Endodermal cell (in vitro differentiated cells): ENCODE results near the gene AHDC1. TPM values are rescaled to one million over a fixed set of nuclear protein-coding genes. Genes with fewer than 3 reads are reported as not detected.

ENCODE experiments used
- DNase-seq: peaks from one replicate; pipeline ENCODE4 v3.0.0-alpha.2; 2017
- H3K27ac ChIP-seq: 2 replicates; pipeline ENCODE4 v1.5.1; 2013; ENCODE audit warnings: mild to moderate bottlenecking, low read depth, low read length, moderate library complexity
- H3K27me3 ChIP-seq: 2 replicates; pipeline ENCODE4 v1.6.1; 2013; ENCODE audit warnings: mild to moderate bottlenecking, low read length, moderate library complexity; ENCODE audit not compliant: insufficient read depth, control insufficient read depth, poor library complexity, severe bottlenecking
- H3K36me3 ChIP-seq: 2 replicates; pipeline ENCODE4 v1.7.0; 2013; ENCODE audit warnings: mild to moderate bottlenecking, low read length, moderate library complexity; ENCODE audit not compliant: control insufficient read depth, insufficient read depth
- H3K4me1 ChIP-seq: one replicate; pipeline ENCODE4 v1.7.0; 2013; ENCODE audit warnings: low read length; ENCODE audit not compliant: control insufficient read depth, insufficient read depth
- H3K4me3 ChIP-seq: 2 replicates; pipeline ENCODE4 v1.5.1; 2013; ENCODE audit warnings: mild to moderate bottlenecking, low read length, moderate library complexity
- H3K9ac ChIP-seq: 2 replicates; pipeline ENCODE4 v1.6.1; 2013; ENCODE audit warnings: mild to moderate bottlenecking, low read length, moderate library complexity; ENCODE audit not compliant: poor library complexity, severe bottlenecking; ENCODE audit errors: extremely low read depth
- H3K9me3 ChIP-seq: 2 replicates; pipeline ENCODE4 v1.6.1; 2013; ENCODE audit warnings: mild to moderate bottlenecking, low read length, moderate library complexity; ENCODE audit not compliant: control insufficient read depth
- H3K27ac Mint-ChIP-seq: 2 replicates; pipeline ENCODE4 v1.8.0; 2020; ENCODE audit warnings: mixed read lengths
- H3K27me3 Mint-ChIP-seq: 2 replicates; pipeline ENCODE4 v1.8.0; 2021; ENCODE audit warnings: mild to moderate bottlenecking, mixed read lengths; ENCODE audit not compliant: insufficient read depth
- H3K36me3 Mint-ChIP-seq: 2 replicates; pipeline ENCODE4 v1.8.0; 2020; ENCODE audit warnings: low read depth, mixed read lengths
- H3K4me1 Mint-ChIP-seq: 2 replicates; pipeline ENCODE4 v1.8.0; 2020; ENCODE audit warnings: mixed read lengths
- H3K4me3 Mint-ChIP-seq: 2 replicates; pipeline ENCODE4 v1.8.0; 2020; ENCODE audit warnings: mild to moderate bottlenecking, moderate library complexity, mixed read lengths
- H3K9me3 Mint-ChIP-seq: 2 replicates; pipeline ENCODE4 v1.8.0; 2020; ENCODE audit warnings: mild to moderate bottlenecking, mixed read lengths
- WGBS, 2 experiments: methylation state at CpG; one replicate each; pipeline versions ENCODE4 v1.1.5 to v1.1.7; 2013; ENCODE audit warnings: missing lambda C conversion rate in 2 of 2, mixed read lengths in 1 of 2; ENCODE audit not compliant: insufficient coverage in 1 of 2, insufficient read length in 1 of 2; 5-methylcytosine and 5-hydroxymethylcytosine counted together
- total RNA-seq, 2 donors: library from RNA; stranded (reverse); fragmentation: NEBNext Ultra II Directional in 1 of 2; extraction: Animal tissue kit (Norgen Biotek cat#: 25700) in 1 of 2; gene quantifications; 2 replicates in 1 of 2; 3 replicates in 1 of 2; pipeline ENCODE4 v1.2.1, GENCODE V29; 2021
- TF ChIP-seq, protein P1 (sequence below): fragments of 200-600 bp; sonication (generic); conservative IDR thresholded peaks from 2 replicates; pipeline ENCODE4 v1.5.0; 2021; ENCODE audit warnings: antibody characterized with exemption, mild to moderate bottlenecking

AHDC1 gene
- total RNA-seq, 2 donors from 2014 or later, result 39.3 to 41.2 TPM

DNA sequence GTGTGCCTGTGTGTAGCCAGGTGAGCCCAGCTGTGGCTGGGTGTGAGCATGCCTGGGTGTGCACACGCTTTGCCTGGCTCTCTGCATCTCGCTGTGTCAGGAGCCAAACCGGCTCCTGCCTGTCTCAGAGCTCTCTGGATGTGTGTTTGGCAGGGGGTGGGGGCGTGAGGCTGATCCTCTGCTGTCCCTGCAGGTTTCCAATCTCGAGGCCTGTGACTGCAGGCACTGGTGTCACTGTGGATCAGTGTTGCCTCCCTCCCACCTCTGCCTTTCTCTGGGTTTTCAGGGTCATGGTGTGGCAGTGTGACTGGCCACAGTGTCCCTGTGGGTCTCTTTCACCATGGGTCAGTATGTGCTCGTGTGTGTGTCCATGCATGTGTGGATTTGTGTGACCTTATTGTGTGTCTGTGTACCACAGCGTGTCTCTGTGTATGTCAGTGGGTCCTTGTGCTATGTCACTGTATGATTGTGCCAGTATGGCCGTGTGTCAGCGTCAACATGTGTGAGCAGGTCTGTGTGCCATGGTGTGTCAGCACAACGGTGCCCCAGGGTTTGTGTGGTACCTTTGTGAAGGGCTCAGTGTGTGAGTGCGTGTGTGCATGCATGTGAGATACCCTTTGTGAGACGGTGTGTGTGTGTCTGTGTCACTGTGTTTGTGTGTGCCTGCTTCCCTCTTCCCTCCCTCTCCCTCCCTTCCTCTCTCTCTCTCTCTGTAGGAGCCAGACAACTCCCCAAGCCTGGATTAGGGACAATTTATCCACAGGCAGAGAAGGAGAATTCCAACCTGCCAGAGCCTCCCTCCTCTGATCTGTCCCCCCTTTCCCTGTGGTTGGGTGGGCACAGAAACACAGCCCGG lies 43.4 kb downstream of the AHDC1 start:
- Mint-ChIP-seq H3K36me3 (no peaks in the 10 kb centered on the region), H3K27me3 (no peaks in the 10 kb centered on the region), H3K27ac (peak overlapping the region; percentile 71), H3K9me3 (no peaks in the 10 kb centered on the region), H3K4me3 (peak overlapping the region; percentile 2), H3K4me1 (peaks cover 66% of the 10 kb centered on the region)
- Histone ChIP-seq H3K9ac (peak overlapping the region; percentile 9), H3K27me3 (no peaks in the 10 kb centered on the region), H3K27ac (peak overlapping the region; percentile 84), H3K4me3 (no peak overlapping the region), H3K4me1 (peaks cover 39% of the 10 kb centered on the region), H3K36me3 (peaks cover 9% of the 10 kb centered on the region), H3K9me3 (no peaks in the 10 kb centered on the region)
- TF ChIP-seq, protein P1, sequence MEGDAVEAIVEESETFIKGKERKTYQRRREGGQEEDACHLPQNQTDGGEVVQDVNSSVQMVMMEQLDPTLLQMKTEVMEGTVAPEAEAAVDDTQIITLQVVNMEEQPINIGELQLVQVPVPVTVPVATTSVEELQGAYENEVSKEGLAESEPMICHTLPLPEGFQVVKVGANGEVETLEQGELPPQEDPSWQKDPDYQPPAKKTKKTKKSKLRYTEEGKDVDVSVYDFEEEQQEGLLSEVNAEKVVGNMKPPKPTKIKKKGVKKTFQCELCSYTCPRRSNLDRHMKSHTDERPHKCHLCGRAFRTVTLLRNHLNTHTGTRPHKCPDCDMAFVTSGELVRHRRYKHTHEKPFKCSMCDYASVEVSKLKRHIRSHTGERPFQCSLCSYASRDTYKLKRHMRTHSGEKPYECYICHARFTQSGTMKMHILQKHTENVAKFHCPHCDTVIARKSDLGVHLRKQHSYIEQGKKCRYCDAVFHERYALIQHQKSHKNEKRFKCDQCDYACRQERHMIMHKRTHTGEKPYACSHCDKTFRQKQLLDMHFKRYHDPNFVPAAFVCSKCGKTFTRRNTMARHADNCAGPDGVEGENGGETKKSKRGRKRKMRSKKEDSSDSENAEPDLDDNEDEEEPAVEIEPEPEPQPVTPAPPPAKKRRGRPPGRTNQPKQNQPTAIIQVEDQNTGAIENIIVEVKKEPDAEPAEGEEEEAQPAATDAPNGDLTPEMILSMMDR, result no peak
- peak; percentile 49 for DNase-seq
- WGBS, 2 experiments, result 76 to 83% methylated on average over 8 to 11 of the region's 13 CpGs

DNA sequence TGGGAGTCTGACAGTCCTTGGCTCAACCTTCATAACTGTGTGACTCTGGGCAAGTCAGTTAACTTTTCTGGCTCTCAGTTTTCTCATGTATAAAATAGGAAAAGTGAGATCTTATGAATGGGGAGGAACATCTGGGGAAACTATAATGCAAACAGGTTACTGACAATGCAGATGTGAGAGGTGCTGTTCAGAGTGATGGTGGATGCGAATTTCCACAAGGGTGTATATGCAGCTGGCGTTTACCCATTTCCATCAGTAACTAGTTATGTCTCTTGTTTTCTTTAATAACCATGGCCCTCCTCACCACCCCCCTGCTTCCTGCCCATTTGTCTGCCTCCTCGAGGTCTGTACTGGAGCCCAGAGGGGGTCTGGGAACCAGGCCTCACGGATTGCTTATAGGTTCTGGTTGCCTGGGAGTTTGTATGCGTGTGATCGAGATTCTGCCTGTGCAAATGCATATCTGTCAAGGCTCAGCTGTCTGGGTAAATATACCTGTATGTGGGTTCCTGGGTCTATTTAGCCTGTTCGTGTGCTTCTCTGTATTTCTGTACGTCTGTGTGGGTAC lies 44.4 kb downstream of the AHDC1 start:
- Mint-ChIP-seq H3K27me3 (no peaks in the 10 kb centered on the region), H3K36me3 (peaks cover under 1% of the 10 kb centered on the region), H3K4me3 (no peak overlapping the region), H3K4me1 (peaks cover 65% of the 10 kb centered on the region), H3K9me3 (no peaks in the 10 kb centered on the region), H3K27ac (peak overlapping the region; percentile 71)
- H3K4me1 ChIP-seq, result peaks cover 40% of the 10 kb centered on the region
- H3K27me3 ChIP-seq, result no peaks in the 10 kb centered on the region
- WGBS, 2 experiments, result 83 to 88% methylated on average over 4 to 8 of the region's 8 CpGs
- peaks cover 9% of the 10 kb centered on the region for H3K36me3 ChIP-seq
- TF ChIP-seq, protein P1, result no peak
- H3K9me3 ChIP-seq, result no peaks in the 10 kb centered on the region
- no peak overlapping the region for H3K4me3 ChIP-seq
- no peak for DNase-seq
- no peak overlapping the region for H3K9ac ChIP-seq
- H3K27ac ChIP-seq, result peak overlapping the region; percentile 84

DNA sequence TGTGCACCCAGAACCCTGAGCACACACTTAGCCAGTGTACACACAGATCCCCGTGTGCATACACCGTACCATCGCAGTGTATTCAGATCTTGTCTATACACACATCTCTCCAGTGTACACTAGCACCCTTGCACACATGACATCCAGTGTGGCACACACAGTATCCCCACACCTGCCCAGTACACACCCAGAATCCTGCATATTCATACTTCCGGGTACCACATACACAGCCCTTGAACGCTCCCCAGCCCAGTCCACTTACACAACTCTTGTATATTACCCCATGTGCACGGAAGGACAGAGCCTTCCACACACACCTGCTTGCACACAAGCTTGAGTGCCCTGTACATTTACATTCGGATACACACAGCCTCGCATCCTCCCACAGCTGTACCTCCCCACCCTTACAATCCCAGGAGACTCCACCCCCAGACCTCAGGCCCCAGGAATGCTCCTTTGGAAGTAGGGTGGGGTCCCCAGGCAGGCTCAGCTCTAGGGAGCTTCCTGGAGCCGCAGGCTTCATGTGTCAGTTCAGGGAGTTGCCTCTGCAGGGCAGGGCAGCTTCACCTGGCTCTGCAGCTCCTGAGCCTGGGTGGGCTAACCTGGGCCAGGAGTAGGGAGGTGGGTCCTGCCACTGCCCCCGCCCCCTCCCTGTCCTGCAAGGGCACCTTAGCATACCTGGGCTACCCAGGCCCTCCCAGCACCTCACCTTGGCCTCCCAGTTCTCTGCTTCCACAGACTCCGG lies 46.2 kb downstream of the AHDC1 start:
- TF ChIP-seq, protein P1, result no peak
- Mint-ChIP-seq H3K27me3 (no peaks in the 10 kb centered on the region), H3K27ac (peak overlapping the region; percentile 94), H3K9me3 (no peaks in the 10 kb centered on the region), H3K4me1 (peaks cover 48% of the 10 kb centered on the region), H3K36me3 (peaks cover 12% of the 10 kb centered on the region), H3K4me3 (peak overlapping the region; percentile 24)
- Histone ChIP-seq H3K27me3 (no peaks in the 10 kb centered on the region), H3K27ac (peak overlapping the region; percentile 36), H3K4me1 (peaks cover 30% of the 10 kb centered on the region), H3K9ac (no peak overlapping the region), H3K36me3 (peaks cover 17% of the 10 kb centered on the region), H3K4me3 (no peak overlapping the region), H3K9me3 (no peaks in the 10 kb centered on the region)
- DNase-seq, result peak; percentile 83
- WGBS, 2 experiments, result 83 to 88% methylated on average over 6 to 11 of the region's 11 CpGs
